GM18498 (cell line): ENCODE results near the gene TTC34.

Source experiments
- ATAC-seq: cut with Tn5 transposase; IDR thresholded peaks from one replicate; pipeline ENCODE4 v1.9.1; 2021; ENCODE audit warnings: mild to moderate bottlenecking, moderate library complexity; ENCODE audit not compliant: unreplicated experiment

Gene TTC34

DNA sequence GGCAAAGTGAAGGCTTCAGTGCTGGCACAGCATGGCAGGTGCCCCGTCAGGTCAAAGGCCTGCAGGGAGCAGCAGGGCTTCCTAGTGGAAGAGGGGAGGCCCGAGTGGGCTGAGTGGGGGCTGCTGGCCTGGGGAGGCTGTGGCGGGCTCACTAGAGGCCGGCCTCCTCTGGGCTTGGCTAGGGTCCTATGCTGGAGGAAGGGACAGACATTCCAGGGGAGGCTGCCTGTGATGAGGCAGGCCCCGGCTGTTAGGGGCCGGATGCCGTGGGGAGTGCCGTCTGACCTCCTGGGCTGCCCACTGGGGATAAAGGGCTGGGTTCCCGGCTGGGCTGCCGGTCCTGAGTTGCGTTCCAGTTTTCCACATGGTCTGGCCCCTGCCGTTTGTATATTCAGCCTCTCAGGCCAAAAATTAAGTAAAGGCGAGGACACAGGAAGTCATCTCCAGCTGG, 193.8 kb downstream of the TTC34 start:
- no peak for ATAC-seq

DNA sequence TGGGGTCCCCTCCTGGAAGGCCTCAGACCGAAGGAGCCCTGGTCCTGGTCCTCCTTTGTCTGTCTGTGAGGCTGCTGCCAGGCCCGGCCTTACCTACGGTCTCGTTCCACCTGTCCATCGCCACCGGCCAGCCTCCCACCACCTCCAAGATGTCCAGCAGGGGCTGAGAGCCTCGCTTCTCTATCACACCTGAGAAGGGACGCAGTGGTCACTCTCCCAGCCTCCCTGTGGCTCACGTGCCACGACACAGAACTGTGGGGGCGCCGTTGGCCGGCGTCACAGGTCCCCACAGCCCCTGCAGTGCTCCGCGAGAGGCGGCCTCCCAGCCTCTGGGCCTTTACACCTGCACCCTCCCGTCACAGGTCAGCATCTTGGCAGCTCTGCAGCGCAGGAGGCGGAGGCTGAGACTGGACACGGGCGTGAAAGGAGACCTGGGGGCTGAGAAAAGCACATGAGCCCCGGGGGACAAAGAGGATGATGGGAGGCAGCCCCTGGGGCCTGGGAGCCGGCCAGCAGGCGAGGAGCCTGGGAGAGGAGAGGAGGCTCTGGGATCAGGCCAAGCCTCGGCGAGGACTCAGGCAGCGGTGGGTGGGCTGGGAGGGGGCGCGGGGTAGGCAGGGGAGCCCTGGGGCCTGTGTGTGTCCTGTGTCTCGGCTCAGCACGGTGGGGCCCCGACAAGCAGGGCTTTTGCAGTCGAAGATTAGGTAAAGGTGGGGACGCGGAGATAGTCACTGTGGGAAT, 194.4 kb downstream of the TTC34 start:
- no peak for ATAC-seq

DNA sequence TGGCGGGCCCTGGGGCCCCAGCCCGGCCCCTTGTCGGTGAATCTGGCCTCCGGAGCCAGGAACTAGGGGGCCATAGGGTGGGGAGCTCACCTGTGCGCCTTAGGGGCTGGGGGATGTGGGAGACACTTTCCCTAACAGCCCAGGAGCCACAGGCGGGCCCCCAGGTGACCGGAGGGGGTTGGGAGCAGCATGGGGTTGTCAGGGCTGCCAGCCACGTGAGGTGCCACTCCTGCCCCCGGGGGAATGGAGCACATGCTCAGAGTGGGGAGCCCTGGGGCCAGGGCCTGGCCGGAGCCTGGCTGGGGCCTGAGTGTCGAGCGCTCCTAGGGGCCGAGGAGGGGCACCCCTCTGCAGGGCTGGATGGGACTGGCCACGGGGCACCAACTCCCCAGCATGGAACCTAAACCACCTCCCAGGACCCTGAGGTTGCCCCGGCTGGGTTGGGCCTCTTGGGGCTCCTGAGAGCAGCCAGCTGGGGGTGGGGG, 195.1 kb downstream of the TTC34 start:
- no peak for ATAC-seq

DNA sequence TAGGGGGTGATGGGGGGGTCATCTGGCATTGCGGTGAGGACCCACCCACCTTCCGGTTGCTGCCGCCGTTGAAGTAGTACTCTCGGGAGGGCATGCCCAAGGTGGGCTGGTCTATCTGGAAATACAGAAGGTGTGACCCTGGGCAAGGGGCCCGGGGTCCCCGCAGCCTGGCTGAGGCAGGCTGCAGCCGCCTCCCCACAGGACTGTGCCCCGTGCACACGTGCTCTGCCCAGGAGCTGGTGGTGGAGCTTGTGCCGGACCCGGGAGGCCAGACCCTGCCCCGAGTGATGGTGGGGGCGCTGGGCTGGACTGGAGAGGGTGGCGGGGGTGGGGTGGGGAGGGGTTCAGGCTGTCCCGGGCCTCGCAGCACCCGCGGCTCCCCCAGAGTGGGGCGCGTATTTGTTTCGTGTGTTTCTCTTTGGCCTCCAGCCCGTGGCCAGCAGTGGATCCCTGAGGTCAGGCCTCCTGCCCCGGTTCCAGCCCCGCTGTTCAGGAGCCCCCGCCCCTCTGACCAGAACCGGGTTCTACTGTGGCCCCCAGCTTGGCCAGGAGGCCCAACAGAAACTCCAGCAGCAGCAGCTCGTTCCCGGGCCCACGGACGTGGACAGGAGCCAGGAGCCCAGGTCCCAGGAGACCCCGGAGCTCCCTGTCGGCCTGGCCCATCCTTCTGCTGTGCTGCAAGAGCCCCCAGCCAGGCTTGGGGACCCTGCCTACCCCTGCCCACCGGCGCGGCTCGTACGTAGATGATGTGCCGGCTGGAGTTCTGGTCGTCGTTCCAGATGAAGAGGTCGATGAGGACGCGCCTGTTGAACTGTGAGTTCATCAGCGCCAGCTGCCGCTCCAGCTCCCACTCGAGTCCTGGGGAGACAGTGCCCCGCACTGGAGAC, 195.7 kb downstream of the TTC34 start:
- ATAC-seq: no peak

DNA sequence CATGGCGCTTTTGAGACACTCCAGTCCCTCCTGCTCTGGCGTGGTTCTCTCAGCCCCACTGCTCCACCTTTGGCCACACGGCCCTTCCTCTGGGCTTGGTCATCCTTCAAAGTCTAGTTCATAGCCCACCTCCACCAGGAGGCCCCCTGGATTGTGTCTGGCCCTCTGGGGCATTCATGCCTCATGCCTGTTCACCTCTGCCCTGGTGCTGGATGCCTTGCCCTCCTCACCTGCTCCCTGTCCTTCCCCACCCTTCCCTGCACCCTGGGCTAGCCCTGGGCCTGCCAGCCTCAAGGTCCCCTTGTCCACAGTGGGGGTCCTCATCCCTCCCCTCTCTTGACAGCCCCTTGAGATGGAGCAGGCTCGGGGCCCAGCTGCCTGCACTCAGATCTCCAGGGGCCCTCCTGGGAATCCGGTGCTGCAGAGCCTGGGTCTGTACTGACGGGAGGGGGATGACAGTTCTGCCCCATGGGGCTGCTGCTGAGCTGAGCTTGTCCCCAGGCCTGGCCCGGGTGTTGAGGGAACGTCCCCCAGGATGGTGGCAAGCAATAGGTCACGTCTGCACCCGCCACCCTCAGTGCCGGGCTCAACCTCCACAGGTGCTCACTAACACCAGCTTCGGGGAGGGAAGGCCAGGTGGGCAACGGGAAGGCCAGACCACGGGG, 196.5 kb downstream of the TTC34 start:
- no peak for ATAC-seq

DNA sequence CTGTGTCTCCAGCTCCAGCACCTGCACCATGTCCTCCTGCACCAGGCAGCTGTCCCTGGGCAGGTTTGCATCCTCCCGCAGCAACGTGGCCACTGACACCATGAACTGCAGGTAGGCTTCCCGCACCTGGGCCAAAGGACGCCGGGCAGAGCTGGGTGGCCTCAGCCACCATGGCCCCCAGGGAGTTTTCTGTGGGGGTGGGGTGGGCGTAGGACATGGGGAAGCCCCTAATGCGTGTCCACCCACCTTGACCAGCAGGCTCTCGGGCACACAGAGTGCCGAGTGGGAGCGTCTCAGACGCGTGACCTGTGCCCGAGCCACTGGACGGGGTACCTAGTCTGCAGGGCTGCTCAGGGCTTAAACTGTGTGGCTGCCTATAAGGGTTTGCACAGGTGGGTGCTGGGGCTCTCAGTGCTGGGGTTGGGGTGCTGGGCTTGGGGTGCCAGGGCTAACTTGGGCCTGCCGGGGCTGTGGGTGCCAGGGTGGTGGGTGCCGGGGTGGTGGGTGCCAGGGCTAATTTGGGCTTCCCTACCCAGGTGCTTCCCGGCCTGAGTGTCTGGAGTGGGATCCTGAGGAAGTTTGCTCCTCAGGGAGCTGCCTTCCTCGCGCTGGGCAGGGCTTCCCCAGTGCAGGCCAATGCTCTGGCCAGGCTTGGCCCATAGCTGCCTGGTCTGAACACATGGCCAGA, 197.2 kb downstream of the TTC34 start:
- ATAC-seq: no peak

DNA sequence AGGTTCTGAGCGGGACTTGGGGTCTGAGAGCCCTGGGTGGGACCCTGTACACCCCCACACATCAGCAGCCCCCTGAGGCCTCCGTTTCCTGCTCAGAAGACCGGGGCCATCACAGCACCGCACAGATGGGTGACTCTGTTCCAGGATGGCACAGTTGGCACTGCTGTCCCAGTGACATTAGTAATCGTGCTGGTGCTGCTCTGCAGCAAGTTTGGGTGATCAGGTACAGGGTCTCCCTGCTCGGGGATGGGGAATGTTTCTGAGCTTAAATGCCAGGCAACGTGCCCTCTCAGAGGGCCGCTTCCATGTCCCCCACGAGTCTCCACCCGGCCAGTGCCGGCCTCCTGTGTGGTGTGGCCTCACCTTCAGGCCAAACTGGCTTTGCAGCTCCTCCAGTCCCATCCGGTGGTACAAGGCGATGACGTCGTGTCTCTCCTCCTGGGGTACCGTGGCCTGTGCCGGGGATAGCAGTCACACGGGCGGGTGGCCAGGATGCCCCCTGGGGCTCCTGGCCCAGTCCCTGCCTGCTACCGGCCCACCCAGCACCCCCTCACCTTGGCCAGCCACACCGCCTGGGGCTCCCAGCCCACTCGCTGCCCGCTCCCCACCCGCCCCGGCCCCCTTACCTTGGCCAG, 197.9 kb downstream of the TTC34 start:
- no peak for ATAC-seq

DNA sequence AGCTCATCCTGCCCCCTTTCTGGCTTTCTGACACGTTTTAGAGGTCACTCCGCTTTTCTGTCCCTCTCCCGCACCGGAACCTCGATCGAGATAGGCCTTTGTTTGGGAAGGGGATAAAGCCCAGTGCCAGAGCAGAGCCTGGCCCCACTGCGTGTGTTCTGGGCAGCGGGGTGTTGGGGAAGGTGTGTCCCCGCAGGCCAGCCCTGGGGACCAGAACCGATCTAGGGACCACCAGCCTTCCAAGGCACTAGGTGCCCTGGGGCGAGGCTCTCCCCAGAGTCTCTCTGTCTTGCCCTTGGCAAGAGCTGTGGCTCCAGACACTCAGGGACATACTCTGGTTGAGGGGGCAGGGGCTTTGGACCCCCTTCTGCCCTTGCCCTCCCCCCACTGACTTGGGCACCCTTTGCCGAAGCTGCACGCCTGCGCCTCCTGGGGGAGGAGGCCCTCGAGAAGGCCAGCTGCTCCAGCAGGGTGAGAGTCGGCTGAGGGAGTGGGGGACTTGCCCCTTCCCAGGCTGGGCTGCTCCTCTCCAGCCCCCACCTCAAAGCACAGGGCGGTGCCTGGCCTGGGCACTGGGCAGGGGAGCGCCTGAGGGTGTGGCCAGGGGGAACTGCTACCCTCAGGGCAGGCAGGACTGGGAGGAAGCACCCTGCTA, 198.5 kb downstream of the TTC34 start:
- ATAC-seq: no peak

DNA sequence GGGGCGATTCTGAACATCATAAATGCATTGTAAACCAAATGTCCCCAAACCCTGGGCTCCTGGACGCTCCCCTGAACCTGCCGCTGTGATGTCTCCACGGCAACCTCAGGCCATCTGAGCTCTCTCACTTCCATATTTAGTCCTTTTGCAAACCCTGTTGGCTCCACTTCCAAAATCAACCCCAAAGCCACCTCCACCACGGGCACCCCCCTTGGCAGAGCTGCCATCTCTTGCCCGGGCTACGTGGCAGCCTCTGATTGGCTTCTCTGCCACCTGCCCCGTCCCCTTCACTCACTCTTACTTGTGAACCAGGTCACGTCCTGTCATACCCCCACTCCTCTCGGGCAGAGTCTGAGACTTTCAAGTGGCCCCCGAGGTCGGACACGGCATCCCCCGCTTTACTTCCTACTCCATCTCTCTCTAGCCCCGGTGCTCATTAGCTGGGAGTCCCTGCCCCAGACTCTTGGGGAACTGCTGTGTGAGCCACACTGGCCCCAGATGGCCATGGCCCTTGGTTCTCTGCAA, 199.1 kb downstream of the TTC34 start:
- ATAC-seq: no peak

DNA sequence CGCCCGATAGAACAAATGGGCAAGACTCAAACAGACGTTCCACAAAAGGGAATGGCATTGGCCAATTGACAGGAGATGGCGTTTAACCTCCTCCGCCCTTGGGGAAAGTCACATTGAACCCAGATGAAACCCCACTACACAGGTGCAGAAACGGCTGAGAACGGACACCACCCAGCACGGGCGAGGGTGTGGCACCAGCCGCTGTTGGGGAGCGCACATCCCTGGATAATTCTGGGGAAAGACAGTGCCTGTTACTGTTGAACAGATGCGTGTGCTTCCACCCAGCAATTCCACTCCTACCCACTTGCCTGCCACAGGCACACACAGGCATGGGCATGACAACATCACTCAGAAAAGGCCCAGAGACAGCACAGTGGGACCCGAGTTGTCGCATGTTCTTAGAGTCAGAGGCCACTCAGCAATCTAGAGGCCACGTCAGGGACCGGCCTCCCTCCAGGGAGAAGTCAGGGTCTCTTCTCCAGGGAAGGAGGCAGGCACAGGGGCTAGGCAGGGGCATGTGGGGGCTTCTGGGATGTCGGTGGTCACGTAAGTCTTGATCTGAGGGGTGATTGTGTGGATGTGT, 199.7 kb downstream of the TTC34 start:
- no peak for ATAC-seq

DNA sequence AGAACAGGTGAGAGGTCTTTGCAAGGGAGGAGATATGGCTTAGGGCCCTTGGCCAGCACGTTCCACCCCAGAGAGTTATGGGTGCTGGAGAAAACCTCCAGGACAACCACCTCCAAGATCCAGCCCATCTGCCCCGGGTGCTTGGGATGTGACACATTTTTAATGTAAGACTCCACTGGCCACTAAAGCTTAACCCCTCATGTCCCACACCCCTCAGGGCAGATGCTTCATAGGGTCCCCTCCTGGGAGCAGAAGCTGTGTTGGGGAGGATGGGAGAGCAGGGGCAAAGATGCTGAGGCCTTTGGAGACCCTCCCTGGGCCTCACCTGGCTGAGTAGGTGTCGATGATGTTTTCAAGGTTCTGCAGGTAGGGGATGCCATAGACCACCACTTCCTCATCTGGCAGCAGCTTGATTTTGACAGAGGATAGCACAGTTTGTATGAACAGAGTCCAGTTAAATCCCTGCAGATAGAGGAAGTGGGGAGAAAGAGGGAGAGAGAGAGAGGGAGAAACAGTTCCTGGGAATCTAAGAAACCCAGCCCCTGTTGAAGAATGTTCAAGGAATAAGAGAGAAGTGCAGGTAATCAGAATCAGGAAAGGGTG, 203.1 kb downstream of the TTC34 start:
- no peak for ATAC-seq

DNA sequence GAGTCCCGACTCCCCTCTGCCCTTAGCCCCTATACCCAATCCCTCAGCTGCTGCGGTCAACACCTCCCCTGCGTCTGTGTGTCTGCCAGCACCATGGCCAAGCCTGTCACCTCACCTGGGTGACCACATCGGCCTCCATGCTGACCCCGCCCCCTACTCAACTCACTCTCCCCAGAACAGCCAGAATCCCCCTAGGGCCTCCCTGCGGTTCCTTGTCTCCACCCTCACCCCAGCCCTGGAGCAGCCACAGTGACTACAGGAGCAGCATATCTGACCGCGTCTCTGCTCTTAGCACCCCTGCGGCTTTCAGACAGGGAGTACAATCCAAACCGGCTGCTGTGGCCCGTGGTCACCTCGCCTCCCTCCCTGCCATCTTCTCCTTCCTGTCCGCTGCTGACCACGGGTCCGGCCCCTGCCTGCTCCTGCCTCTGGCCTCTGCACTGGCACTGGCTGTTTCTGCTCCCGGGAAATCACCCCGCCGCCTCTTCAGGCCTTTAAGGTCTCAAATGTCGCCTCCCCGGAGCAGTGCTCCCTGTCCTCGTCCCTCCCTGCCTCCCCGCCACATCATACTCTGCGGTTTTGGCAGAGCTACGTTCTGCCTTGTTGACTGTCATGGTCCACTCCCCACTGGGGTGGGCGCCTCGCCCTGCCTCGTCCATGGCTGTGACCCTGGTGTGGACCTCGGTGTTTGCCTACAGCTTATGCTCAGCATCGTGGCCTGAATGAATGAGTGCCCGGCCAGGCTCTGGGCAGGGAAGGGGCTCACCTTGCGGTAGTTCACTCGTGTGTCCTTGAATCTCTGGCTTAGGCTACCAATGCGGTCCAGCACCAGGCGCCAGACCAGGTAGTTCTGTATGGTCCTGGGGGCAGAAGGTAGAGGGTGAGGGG, 203.8 kb downstream of the TTC34 start:
- no peak for ATAC-seq

DNA sequence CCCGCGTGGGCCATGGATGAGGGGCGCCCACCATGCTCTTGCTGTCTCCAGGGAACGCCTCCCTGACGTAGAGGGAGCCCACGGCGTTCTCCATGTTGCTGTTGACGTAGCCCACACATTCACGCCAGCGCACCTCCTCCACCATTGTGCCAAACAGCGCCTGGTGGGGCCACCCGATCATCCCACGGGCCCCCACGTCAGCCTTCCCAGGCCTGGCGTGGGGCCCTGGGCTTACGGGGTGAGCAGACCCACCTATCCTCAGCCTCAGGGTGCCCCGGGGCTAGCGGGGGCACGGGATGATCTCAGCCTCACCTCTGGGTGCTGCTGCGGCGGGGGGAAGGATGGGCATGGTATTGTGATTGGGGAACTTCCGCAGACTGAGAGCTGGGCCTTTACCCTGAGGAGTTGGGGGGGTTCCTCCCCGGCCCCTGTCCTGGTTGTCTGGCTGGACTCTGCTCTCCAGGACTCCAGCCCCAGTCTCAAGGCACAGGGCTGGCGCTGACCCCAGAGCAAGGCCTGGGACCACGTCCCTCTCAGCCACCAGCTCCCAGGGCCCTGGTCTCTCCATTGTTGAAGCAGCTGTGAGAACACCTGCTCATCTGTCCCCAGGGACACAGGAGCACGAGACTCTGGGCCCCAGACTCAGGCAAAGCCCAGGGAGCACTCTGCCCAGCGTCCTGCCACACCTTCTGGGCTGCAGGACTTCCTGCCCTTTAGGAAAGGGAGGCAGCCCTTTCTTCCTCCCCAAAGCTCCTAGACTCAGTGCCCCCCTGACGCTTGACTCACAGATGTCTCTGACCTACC, 204.8 kb downstream of the TTC34 start:
- ATAC-seq: no peak

DNA sequence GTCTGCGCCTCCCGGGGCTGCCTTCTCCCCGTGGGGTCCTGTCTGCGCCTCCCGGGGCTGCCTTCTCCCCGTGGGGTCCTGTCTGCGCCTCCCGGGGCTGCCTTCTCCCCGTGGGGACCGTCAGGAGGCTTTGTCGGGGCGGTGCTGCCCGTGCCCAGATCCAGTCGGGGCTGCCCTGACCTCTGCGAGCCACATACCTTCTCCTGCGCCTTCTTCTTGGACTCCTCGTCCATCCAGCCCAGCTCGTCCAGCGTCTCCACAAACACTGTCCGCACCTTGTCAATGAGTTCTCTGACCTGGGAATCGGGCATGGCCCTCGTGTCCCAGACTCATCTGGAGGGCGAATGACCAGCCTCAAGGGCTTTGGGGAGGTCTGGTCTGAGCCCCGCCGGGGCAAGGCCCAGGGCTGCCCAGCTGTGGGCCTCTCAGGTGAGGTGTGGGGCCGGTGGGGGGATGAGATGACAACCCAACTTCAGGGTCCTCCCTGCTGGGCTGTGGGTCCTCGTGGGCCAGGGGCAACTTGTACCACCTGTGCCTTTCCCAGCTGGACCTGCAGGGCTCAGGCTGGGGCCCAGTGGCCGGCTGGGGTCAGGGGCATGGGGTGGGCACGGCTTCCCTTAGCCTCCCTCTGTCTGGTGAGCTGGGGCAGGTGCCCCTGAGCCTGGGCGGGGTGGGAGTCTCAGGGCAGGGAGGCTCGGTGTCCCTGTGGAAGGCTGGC, 205.5 kb downstream of the TTC34 start:
- ATAC-seq: no peak

DNA sequence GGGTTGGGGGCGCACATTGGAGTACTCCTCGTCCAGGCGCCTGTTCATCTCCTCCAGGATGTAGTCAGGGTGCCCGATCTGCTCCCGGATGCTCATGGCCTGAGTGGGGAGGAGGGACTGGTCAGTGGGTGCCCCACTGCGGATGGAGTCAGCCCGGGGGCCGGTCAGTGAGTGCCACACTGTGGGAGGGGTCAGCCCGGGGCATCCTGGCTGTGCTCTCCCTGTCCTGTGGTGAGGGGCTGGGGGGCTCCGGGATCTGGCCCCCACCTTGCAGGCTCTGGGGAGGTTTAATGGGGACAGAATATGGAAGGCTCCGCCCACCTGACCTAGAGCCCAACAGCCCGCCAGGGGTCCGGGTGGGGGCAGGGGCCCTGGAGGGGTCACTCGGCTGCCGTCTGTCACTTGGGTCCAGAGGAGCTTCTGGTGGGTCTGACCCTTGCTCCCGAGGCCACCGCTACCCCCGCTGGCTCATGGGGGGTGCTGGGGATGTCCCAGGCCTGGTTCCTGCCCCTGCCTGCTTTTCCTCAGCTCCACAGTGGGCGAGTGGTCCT, 206.2 kb downstream of the TTC34 start:
- ATAC-seq: no peak

DNA sequence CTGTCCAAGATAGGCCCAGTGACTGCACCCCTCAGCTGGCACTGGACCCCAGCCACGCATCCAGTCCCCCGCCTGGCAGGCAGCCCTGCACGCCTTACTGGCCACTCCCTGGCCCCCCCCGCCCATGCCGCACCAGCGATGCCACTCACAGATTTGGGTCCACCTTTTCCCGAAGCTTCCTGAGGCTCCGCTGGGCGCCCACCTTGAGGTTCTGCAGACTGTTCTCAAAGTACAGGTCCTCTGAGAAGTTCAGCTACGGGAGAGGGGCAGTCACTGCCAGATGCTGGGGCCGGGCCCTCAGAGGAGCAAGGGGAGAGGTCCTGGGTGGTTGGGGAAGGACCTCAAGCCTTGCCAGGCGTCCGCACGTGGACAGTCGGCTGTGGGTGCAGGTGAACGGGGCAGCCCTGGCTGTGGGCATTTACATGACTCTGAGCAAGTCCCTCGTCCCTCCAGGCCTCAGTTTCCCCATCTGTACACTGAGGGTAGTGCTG, 206.8 kb downstream of the TTC34 start:
- no peak for ATAC-seq
